Muscle of back (tissue), 13 donors: Measurements from ENCODE around the gene IPO4. TPM values are rescaled to one million over a fixed set of nuclear protein-coding genes. Genes with fewer than 3 reads are reported as not detected.
"Not testable (repeated sequence)": the region's sequence is repeated elsewhere in the genome, so short reads cannot be mapped to it uniquely, and the experiment has no call there.

ENCODE experiments used
- DNase-seq, 3 donors: peaks; one replicate each; pipeline versions ENCODE4 v3.0.0 to v3.0.0-alpha.2; 2013
- long read RNA-seq, 9 donors: transcript quantifications; one replicate each; lab custom pipeline, GENCODE V29; 2026
- polyA plus RNA-seq, 10 donors: library from polyadenylated mRNA; unstranded; fragments of 120-200 nt; gene quantifications; one replicate each; pipeline ENCODE4 v1.2.1, GENCODE V29; 2013; ENCODE audit not compliant: insufficient read length in 10 of 10

IPO4 gene
- 10 to 100 TPM; 21.5 to 31.8 (median 26.6) TPM for polyA plus RNA-seq
- long read RNA-seq, donor 1, transcript IPO4-201 (30 exons, 3,646 nt), result major isoform, 5 of 11 reads
- long read RNA-seq, donor 1, transcript IPO4-206 (5 exons, 554 nt), result major isoform, 5 of 11 reads
- long read RNA-seq, donor 1, partial matches to known transcripts, result 0 of 11 reads
- long read RNA-seq, donor 1, other reads (novel, unspliced or antisense), result 0 of 11 reads
- long read RNA-seq, donor 2, result 0 reads
- long read RNA-seq, donor 3, result 0 reads
- long read RNA-seq, donor 4, partial matches to known transcripts, result 0 of 1 reads
- long read RNA-seq, donor 4, other reads (novel, unspliced or antisense), result 0 of 1 reads
- long read RNA-seq, donor 5, transcript IPO4-206 (5 exons, 554 nt), result major isoform, 6 of 10 reads
- long read RNA-seq, donor 5, partial matches to known transcripts, result 0 of 10 reads
- long read RNA-seq, donor 5, other reads (novel, unspliced or antisense), result 0 of 10 reads
- long read RNA-seq, donor 6, partial matches to known transcripts, result 0 of 7 reads
- long read RNA-seq, donor 6, other reads (novel, unspliced or antisense), result 0 of 7 reads
- long read RNA-seq, donor 7, partial matches to known transcripts, result 0 of 2 reads
- long read RNA-seq, donor 7, other reads (novel, unspliced or antisense), result 0 of 2 reads
- long read RNA-seq, donor 8, partial matches to known transcripts, result 0 of 2 reads
- long read RNA-seq, donor 8, other reads (novel, unspliced or antisense), result 0 of 2 reads
- long read RNA-seq, donor 9, result 0 reads

- peak; percentile 97 to 98 (median 97) for DNase-seq
Observed at GRCh38 chr14:24188251-24189058, at the start of gene IPO4. Gene IPO4, minus strand, starts transcription at chr14:24188816. Its CDS starts 29 bp downstream, at chr14:24188787.

- DNase-seq, result no peak
Observed at GRCh38 chr14:24238123-24238522, 49.5 kb upstream of the IPO4 start.

GRCh38 chr14:24237463-24237955 lies 48.9 kb upstream of the IPO4 start:
- no peak for DNase-seq

GRCh38 chr14:24236689-24237462 lies 48.3 kb upstream of the IPO4 start:
- no peak for DNase-seq

- DNase-seq, result no peak
Observed at GRCh38 chr14:24235804-24236688, 47.4 kb upstream of the IPO4 start.

- no peak for DNase-seq
Observed at GRCh38 chr14:24234095-24235005, 45.7 kb upstream of the IPO4 start.

GRCh38 chr14:24233538-24233866 lies 44.9 kb upstream of the IPO4 start:
- DNase-seq, result no peak

GRCh38 chr14:24232645-24233537 lies 44.3 kb upstream of the IPO4 start, which contains the start of gene GMPR2:
Gene GMPR2, plus strand, starts transcription at chr14:24232929. Its CDS starts 325 bp downstream, at chr14:24233254.
- no peak for DNase-seq

- DNase-seq, result peak; percentile 91 to 97 (median 96)
Observed at GRCh38 chr14:24232121-24232644, 43.6 kb upstream of the IPO4 start, which contains the start of gene NEDD8. Gene NEDD8, minus strand, starts transcription at chr14:24232367. Its CDS starts 100 bp downstream, at chr14:24232267.

GRCh38 chr14:24231263-24232120 lies 42.9 kb upstream of the IPO4 start:
- DNase-seq, result peak in 1 of 3 donors; percentile 19

GRCh38 chr14:24228902-24229301 lies 40.3 kb upstream of the IPO4 start:
- no peak for DNase-seq

- no peak for DNase-seq
Observed at GRCh38 chr14:24226473-24226872, 37.9 kb upstream of the IPO4 start.

- peak in 1 of 3 donors; percentile 77 for DNase-seq
Observed at GRCh38 chr14:24224618-24225071, 36.0 kb upstream of the IPO4 start.

GRCh38 chr14:24222987-24223386 lies 34.4 kb upstream of the IPO4 start:
- not testable (repeated sequence) for DNase-seq

- DNase-seq, result no peak
Observed at GRCh38 chr14:24219521-24219920, 30.9 kb upstream of the IPO4 start.

GRCh38 chr14:24219080-24219479 lies 30.5 kb upstream of the IPO4 start:
- no peak for DNase-seq
